HepG2 (cell line): Measurements from ENCODE around the gene HSP90AB1. TPM values are rescaled to one million over a fixed set of nuclear protein-coding genes. Genes with fewer than 3 reads are reported as not detected.

Experiments
- ATAC-seq: fragments of 200-7000 bp; cut with Tn5 transposase; 3 replicates; pipeline ENCODE4 v1.9.1; 2020; ENCODE audit warnings: mild to moderate bottlenecking, moderate library complexity
- BruUV-seq: library from RNA; stranded (reverse); fragments of 400-500 nt; replicated peaks from 2 replicates; lab custom pipeline; 2021; lab: Mats Ljungman, UMichigan
- CTCF ChIA-PET: fragments of 300-600 bp; formaldehyde crosslinking; extraction: SDS; loops from one replicate; lab custom pipeline; 2021; ENCODE audit warnings: low total read pairs, inconsistent platforms, low intra/inter-chr PET ratio; lab: Yijun Ruan, JAX
- POLR2A ChIA-PET: fragments of 350-600 bp; sonication (Branson Sonifier 250); formaldehyde crosslinking; loops from one replicate; lab custom pipeline; 2020; ENCODE audit warnings: antibody characterized with exemption, inconsistent platforms; lab: Yijun Ruan, JAX
- DNase-seq: peaks from one replicate; pipeline ENCODE4 v3.0.0-alpha.2; 2015; ENCODE audit warnings: low spot score
- FAIRE-seq: peaks from 3 replicates; lab custom pipeline; 2011; peaks lifted over from hg19 to GRCh38; lab: Jason Lieb, UNC
- H2AFZ ChIP-seq: one replicate; pipeline ENCODE4 v1.6.1; 2011; ENCODE audit warnings: low read length, inconsistent platforms
- H3K27ac ChIP-seq: fragments of 300-600 bp; 3 replicates; pipeline ENCODE4 v1.8.0; 2011; ENCODE audit warnings: mixed run types, mild to moderate bottlenecking, mixed read lengths, low read length, inconsistent platforms; ENCODE audit not compliant: insufficient read depth; ENCODE audit errors: extremely low read length
- H3K27me3 ChIP-seq, 2 experiments: fragments of 200-600 bp in 1 of 2; 2 replicates in 1 of 2; 3 replicates in 1 of 2; pipeline versions ENCODE4 v1.6.0 to v1.8.0; 2011; ENCODE audit warnings: low read length in 2 of 2, mild to moderate bottlenecking in 2 of 2, moderate library complexity in 2 of 2, inconsistent platforms in 1 of 2; ENCODE audit not compliant: insufficient read depth in 2 of 2, control insufficient read depth in 1 of 2
- H3K36me3 ChIP-seq, 2 experiments: fragments of 200-600 bp in 1 of 2; replicated peaks in 1 of 2; 2 replicates in 1 of 2; 3 replicates in 1 of 2; pipeline versions ENCODE4 v1.5.1 to v1.8.0; 2011; ENCODE audit warnings: low read length in 2 of 2, inconsistent platforms in 1 of 2; ENCODE audit not compliant: insufficient read depth in 2 of 2, control insufficient read depth in 1 of 2
- H3K4me1 ChIP-seq: 2 replicates; pipeline ENCODE4 v1.5.1; 2012; ENCODE audit warnings: low read length, inconsistent platforms; ENCODE audit not compliant: insufficient read depth
- H3K4me2 ChIP-seq: 2 replicates; pipeline ENCODE4 v1.6.0; 2011; ENCODE audit warnings: low read depth, low read length, inconsistent platforms
- H3K4me3 ChIP-seq, 3 experiments: fragments of 200-600 bp in 1 of 3; sonication (generic), shearing (Covaris generic) in 1 of 3; replicated peaks in 1 of 3; 2 replicates each; pipeline ENCODE4 v1.5.1; 2011 to 2016; ENCODE audit warnings: low read length in 3 of 3, inconsistent platforms in 2 of 3, low read depth in 2 of 3, mild to moderate bottlenecking in 2 of 3, control low read depth in 1 of 3, mixed read lengths in 1 of 3; ENCODE audit not compliant: insufficient read depth in 1 of 3
- H3K79me2 ChIP-seq: one replicate; pipeline ENCODE4 v1.6.1; 2011; ENCODE audit warnings: low read length, inconsistent platforms; ENCODE audit not compliant: insufficient read depth
- H3K9ac ChIP-seq: 2 replicates; pipeline ENCODE4 v1.6.0; 2011; ENCODE audit warnings: mild to moderate bottlenecking, low read depth, low read length, inconsistent platforms; ENCODE audit not compliant: insufficient read depth
- H3K9me3 ChIP-seq: 2 replicates; pipeline ENCODE4 v1.5.1; 2012; ENCODE audit warnings: mild to moderate bottlenecking, low read length
- H4K20me1 ChIP-seq: 2 replicates; pipeline ENCODE4 v1.6.0; 2011; ENCODE audit warnings: inconsistent platforms, mild to moderate bottlenecking, low read length, moderate library complexity; ENCODE audit not compliant: insufficient read depth
- ATF5 ChIP-seq: sonication (generic); formaldehyde crosslinking; IDR thresholded peaks from 2 replicates; pipeline ENCODE4 v1.4.0; 2020; ENCODE audit warnings: mild to moderate bottlenecking, low read depth, missing genetic modification reagents
- BCLAF1 ChIP-seq: fragments of 450-650 bp; IDR thresholded peaks from 2 replicates; pipeline ENCODE4 v1.6.1; 2017; ENCODE audit warnings: mild to moderate bottlenecking
- CEBPB ChIP-seq: IDR thresholded peaks from 2 replicates; pipeline ENCODE4 v1.6.1; 2011; ENCODE audit warnings: low read depth, low read length, improper control_type of control experiment, borderline replicate concordance
- DMAP1 ChIP-seq: IDR thresholded peaks from 2 replicates; pipeline ENCODE4 v1.6.1; 2016
- ETV6 ChIP-seq: sonication (generic); formaldehyde crosslinking; conservative IDR thresholded peaks from 2 replicates; pipeline ENCODE4 v1.4.0; 2020; ENCODE audit warnings: missing genetic modification reagents
- HMGXB4 ChIP-seq, 2 experiments: sonication (generic) in 1 of 2; formaldehyde crosslinking in 1 of 2; IDR thresholded peaks; 2 replicates each; pipeline versions ENCODE4 v1.4.0 to v1.6.1; 2018 to 2020; ENCODE audit warnings: missing genetic modification reagents in 2 of 2, borderline replicate concordance in 1 of 2, low read depth in 1 of 2, mild to moderate bottlenecking in 1 of 2, missing biosample characterization in 1 of 2
- MEIS1 ChIP-seq: sonication (generic); formaldehyde crosslinking; IDR thresholded peaks from 2 replicates; pipeline ENCODE4 v1.9.0; 2021; ENCODE audit warnings: mild to moderate bottlenecking, missing genetic modification reagents, moderate library complexity, borderline replicate concordance
- MYNN ChIP-seq: sonication (generic); formaldehyde crosslinking; IDR thresholded peaks from 2 replicates; pipeline ENCODE4 v1.4.0; 2020; ENCODE audit warnings: mild to moderate bottlenecking, low read depth, missing genetic modification reagents
- NONO ChIP-seq, 2 experiments: fragments of 450-650 bp in 1 of 2; sonication (generic) in 1 of 2; formaldehyde crosslinking in 1 of 2; IDR thresholded peaks in 1 of 2; conservative IDR thresholded peaks in 1 of 2; 2 replicates each; pipeline versions ENCODE4 v1.6.1 to v1.8.0; 2017 to 2022; ENCODE audit warnings: mild to moderate bottlenecking in 1 of 2, missing genetic modification reagents in 1 of 2, moderate library complexity in 1 of 2
- SATB2 ChIP-seq: sonication (generic); formaldehyde crosslinking; IDR thresholded peaks from 2 replicates; pipeline ENCODE4 v1.5.0; 2020; ENCODE audit warnings: missing genetic modification reagents
- SRY ChIP-seq: sonication (generic); formaldehyde crosslinking; IDR thresholded peaks from 2 replicates; pipeline ENCODE4 v1.8.0; 2022; ENCODE audit warnings: mild to moderate bottlenecking, missing genetic modification reagents
- ZBTB4 ChIP-seq: sonication (generic); formaldehyde crosslinking; IDR thresholded peaks from 2 replicates; pipeline ENCODE4 v1.4.0; 2020; ENCODE audit warnings: missing genetic modification reagents, mild to moderate bottlenecking, borderline replicate concordance
- ZNF235 ChIP-seq: sonication (generic); formaldehyde crosslinking; IDR thresholded peaks from 2 replicates; pipeline ENCODE4 v1.8.1; 2023; ENCODE audit warnings: mild to moderate bottlenecking, missing genetic modification reagents, borderline replicate concordance
- ZNF333 ChIP-seq: sonication (generic); formaldehyde crosslinking; IDR thresholded peaks from 2 replicates; pipeline ENCODE4 v1.4.0; 2020; ENCODE audit warnings: mild to moderate bottlenecking, missing genetic modification reagents, borderline replicate concordance
- ZNF510 ChIP-seq: sonication (generic); formaldehyde crosslinking; IDR thresholded peaks from 2 replicates; pipeline ENCODE4 v1.4.0; 2020; ENCODE audit warnings: low read depth, mild to moderate bottlenecking, missing genetic modification reagents
- ZSCAN31 ChIP-seq: sonication (generic); formaldehyde crosslinking; IDR thresholded peaks from 2 replicates; pipeline ENCODE4 v1.5.0; 2020; ENCODE audit warnings: low read depth, mild to moderate bottlenecking, missing genetic modification reagents
- WGBS: methylation state at CpG from one replicate; pipeline ENCODE4 v1.1.6; 2017; ENCODE audit warnings: low lambda C conversion rate; 5-methylcytosine and 5-hydroxymethylcytosine counted together
- in situ Hi-C: cut with HindIII; loops from 2 replicates; pipeline ENCODE4 v1.10.0; 2017; ENCODE audit warnings: low pct_unique_long_range_greater_than_20kb; ENCODE audit not compliant: extremely low pct_ligation_motif_present
- intact Hi-C: fragments of 100-400 bp; cut with micrococcal nuclease; formaldehyde crosslinking; loops from one replicate; pipeline ENCODE4 v1.10.0; 2022; ENCODE audit not compliant: unreplicated experiment
- polyA plus RNA-seq, 8 experiments: library from polyadenylated mRNA; depleted of rRNA in 3 of 8; stranded (reverse) in 7 of 8; unstranded in 1 of 8; fragments of >200 nt; fragmentation: Illumina TruSeq in 4 of 8; extraction: Trizol in 4 of 8; gene quantifications; 2 replicates each; pipeline versions ENCODE4 v1.2.1 to v1.2.3, GENCODE V29; 2011 to 2016; ENCODE audit warnings: low read depth in 4 of 8, missing spikeins in 1 of 8, mixed read lengths in 1 of 8; ENCODE audit not compliant: insufficient read depth in 1 of 8
- total RNA-seq, 5 experiments: library from RNA; depleted of rRNA; stranded (reverse); fragments of >200 nt; fragmentation: Illumina TruSeq; extraction: Trizol; gene quantifications; 2 replicates each; pipeline ENCODE4 v1.2.3, GENCODE V29; 2016; ENCODE audit warnings: low read depth in 1 of 5

Gene HSP90AB1
- total and polyA plus RNA-seq, 2 of the 13 experiments (the other 11 are each of a cell fraction or from before 2014, with no cell fraction given): 1,325 to 1,472 TPM

- CTCF ChIA-PET: no interaction called here
- Histone ChIP-seq H3K4me1 (peaks cover 50% of the 10 kb centered on the region), H3K36me3 (peaks cover 11 to 19% of the 10 kb centered on the region in 2 experiments), H3K27me3 (0 out of 5 replicates have a peak, but pooled peaks cover 0 to 1% of the 10 kb centered on the region in 2 experiments), H3K4me3 (no peak overlapping the region), H3K9me3 (no peaks in the 10 kb centered on the region), H4K20me1 (no peaks in the 10 kb centered on the region), H3K27ac (peak overlapping the region; percentile 36), H2AFZ (no peak overlapping the region), H3K79me2 (peaks cover 17% of the 10 kb centered on the region), H3K4me2 (no peak overlapping the region), H3K9ac (no peak overlapping the region)
- WGBS: 93% methylated on average over 6 of the region's 6 CpGs
- POLR2A ChIA-PET: interaction anchor here (1.5 kb wide), 1 partner anchor 19 kb away, joined by 5 read pairs; the partner anchor contains the start of gene HSP90AB1
- in situ Hi-C loops (no loop called here), intact Hi-C loops (no loop called here)
- TF ChIP-seq CEBPB (no peak), SRY (CRISPR knock-in tag) (no peak), HMGXB4 (CRISPR knock-in tag; IDR thresholded peaks at IDR 0.05; ENCODE audit: borderline replicate concordance in 1 of 2, low read depth in 1 of 2) (no peak), ZNF510 (CRISPR knock-in tag) (no peak), ETV6 (CRISPR knock-in tag) (no peak), SATB2 (no peak), MYNN (no peak), MEIS1 (CRISPR knock-in tag) (no peak), ZSCAN31 (CRISPR knock-in tag) (no peak), ZNF333 (no peak), DMAP1 (no peak), ATF5 (CRISPR knock-in tag) (no peak), NONO (IDR thresholded peaks at IDR 0.05) (no peak), NONO (CRISPR knock-in tag; conservative IDR thresholded peaks at IDR 0.05) (no peak), BCLAF1 (no peak), ZNF235 (no peak), ZBTB4 (CRISPR knock-in tag) (no peak)
- ATAC-seq: no peak
- no TSS peak for BruUV-seq
- DNase-seq: no peak
- no peak for FAIRE-seq
Observed at GRCh38 chr6:44228031-44228430, 18.9 kb upstream of the HSP90AB1 start.
